ENCODE data around the gene DISC1. TPM values are rescaled to one million over a fixed set of nuclear protein-coding genes. Genes with fewer than 3 reads are reported as not detected.
"Not testable (repeated sequence)": the region's sequence is repeated elsewhere in the genome, so short reads cannot be mapped to it uniquely, and the experiment has no call there.

DISC1 gene
- total RNA-seq, 1 experiment from 2014 or later, result 6.3 TPM

DNA sequence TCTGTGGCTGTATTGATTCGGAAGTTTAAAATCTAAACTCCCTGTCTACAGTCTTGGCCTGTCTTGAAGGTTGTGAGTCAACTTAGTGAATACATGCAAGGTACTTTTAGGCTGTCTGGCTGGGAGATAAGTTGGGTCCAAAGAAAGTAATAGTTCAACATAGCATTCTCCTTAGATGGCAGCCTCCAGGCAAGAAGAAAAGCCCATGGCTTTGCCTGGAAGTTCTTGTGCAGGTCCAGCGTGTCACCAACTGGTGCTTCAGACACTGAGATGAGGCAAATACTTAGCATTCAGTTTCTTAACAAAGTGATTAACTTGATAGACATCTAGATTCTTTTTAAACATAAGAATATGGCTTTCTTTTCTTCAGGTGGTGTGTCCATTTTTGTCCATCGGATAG lies 328.2 kb downstream of the DISC1 start:
- Histone ChIP-seq H3K36me3 (replicated peaks; ENCODE audit: control insufficient read depth, insufficient read depth, low read length) (no peaks in the 10 kb centered on the region), H3K4me3 (ENCODE audit: insufficient read depth, low read depth, low read length) (no peak overlapping the region), H3K27me3 (ENCODE audit: control insufficient read depth, insufficient read depth, low read length) (no peaks in the 10 kb centered on the region)
- no peak for DNase-seq

DNA sequence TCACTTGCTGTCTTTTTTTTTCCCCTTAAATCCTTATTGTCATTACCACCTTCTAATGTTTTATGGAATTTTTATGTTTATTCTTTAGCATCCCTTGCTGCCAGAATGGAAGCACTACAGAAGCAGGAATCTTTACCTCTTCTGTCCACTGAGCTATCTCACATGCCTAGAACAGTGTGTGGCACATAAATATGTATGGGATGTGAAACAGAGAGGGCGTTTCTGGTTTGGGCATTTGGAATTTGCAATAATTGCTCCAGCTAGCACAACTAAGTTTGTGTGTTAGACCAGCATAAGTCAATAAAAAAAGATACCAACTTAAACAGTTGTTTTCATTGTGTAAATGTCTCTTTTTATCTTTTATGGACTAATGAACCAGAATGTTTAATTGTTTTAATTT lies 330.8 kb downstream of the DISC1 start:
- DNase-seq, result no peak
- Histone ChIP-seq H3K4me3 (ENCODE audit: insufficient read depth, low read depth, low read length) (no peak overlapping the region), H3K36me3 (replicated peaks; ENCODE audit: control insufficient read depth, insufficient read depth, low read length) (no peaks in the 10 kb centered on the region), H3K27me3 (ENCODE audit: control insufficient read depth, insufficient read depth, low read length) (no peaks in the 10 kb centered on the region)

DNA sequence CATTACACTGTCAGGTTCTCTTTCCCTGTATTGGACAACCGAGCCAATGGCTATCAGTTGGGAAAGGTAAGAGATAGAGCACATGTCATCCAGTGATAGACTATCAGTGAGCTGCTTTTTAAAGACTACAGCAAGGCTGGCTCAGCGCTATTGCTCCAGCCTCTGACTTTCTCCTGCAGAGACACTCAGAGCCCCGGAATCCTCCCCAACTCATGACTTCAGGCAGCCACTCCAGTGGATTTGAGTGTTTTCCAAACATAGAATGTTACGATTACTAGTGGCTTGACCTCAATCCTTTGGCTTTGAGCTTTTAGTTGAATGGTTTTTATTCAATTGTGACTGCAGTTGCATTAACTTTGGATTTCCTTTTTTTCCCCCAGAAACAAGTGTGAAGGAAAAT lies 331.9 kb downstream of the DISC1 start:
- no peak overlapping the region for H3K4me3 ChIP-seq (ENCODE audit: insufficient read depth, low read depth, low read length)
- DNase-seq, result no peak
- H3K27me3 ChIP-seq (ENCODE audit: control insufficient read depth, insufficient read depth, low read length), result no peaks in the 10 kb centered on the region
- no peaks in the 10 kb centered on the region for H3K36me3 ChIP-seq (replicated peaks; ENCODE audit: control insufficient read depth, insufficient read depth, low read length)

DNA sequence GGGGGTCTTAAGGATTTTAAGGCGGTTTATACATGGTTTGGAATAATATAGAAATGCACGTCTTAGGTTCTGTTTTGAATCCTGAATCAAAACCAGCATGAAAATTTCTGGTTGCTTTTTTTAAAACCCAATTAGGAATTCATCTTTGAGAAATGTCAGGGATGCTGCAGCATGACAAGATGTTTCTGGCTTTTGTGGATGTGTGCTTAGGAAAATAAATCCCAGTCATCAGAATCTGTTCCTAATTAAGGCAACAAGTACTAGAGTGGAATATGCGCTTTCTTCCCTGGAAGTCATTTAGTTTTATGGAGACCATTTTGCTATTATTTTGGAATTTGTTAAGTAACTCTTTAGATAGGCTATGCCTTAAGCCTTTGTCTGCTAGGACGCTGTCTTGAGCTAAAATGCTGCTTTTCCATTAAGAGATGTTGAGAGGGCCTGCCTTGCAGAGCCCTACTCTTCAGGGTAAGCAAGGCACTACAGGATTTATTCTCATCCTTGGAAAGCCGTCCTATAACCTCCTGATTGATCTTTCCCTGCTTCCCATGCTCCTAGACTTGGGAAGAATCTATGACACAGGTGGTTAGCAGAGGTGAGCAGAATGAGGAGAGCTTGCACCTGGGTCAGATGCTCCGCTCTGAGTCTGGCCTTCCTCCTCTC lies 332.8 kb downstream of the DISC1 start:
- DNase-seq, result no peak
- H3K4me3 ChIP-seq (ENCODE audit: insufficient read depth, low read depth, low read length), result no peak overlapping the region
- H3K36me3 ChIP-seq (replicated peaks; ENCODE audit: control insufficient read depth, insufficient read depth, low read length), result no peaks in the 10 kb centered on the region

DNA sequence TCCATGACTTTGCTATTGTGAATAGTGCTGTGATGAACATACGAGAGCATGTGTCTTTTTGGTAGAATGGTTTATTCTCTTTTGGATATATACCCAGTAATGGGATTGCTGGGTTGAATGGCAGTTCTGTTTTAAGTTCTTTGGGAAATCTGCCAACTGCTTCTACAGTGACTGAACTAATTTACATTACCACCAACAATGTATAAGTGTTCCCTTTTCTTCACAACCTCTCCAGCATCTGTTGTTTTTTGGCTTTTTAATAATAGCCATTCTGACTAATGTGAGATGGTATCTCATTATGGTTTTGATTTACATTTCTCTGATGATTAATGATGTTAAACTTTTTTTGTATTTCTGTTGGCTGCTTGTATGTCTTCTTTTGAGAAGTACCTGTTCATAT lies 335.2 kb downstream of the DISC1 start:
- H3K4me3 ChIP-seq (ENCODE audit: insufficient read depth, low read depth, low read length); DNase-seq; H3K27me3 ChIP-seq (ENCODE audit: control insufficient read depth, insufficient read depth, low read length); H3K36me3 ChIP-seq (replicated peaks; ENCODE audit: control insufficient read depth, insufficient read depth, low read length): not testable (repeated sequence)

More for the DNA sequence above, 332.8 kb downstream of the DISC1 start:
- no peaks in the 10 kb centered on the region for H3K27me3 ChIP-seq (ENCODE audit: control insufficient read depth, insufficient read depth, low read length)

DNA sequence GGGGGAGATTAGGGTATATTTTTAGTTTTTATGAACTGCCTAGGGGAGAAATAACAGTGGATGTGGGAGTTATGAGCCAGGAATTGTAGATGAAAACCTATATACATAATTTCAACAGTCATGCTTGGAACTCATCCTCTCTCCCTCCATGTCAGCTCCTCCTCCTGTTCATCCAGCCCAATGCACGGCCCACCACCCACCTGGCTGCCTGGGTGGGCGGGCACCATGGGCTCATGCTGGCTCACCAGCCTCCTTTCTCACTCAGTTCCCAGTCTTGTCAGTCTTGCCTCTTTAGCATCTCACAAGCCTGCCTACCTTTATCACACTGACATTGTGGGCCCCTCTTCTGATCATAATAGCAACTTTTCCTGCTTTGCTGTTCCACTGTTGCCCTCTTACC lies 336.0 kb downstream of the DISC1 start:
- no peak for DNase-seq
- Histone ChIP-seq H3K4me3 (ENCODE audit: insufficient read depth, low read depth, low read length) (no peak overlapping the region), H3K36me3 (replicated peaks; ENCODE audit: control insufficient read depth, insufficient read depth, low read length) (no peaks in the 10 kb centered on the region), H3K27me3 (ENCODE audit: control insufficient read depth, insufficient read depth, low read length) (no peaks in the 10 kb centered on the region)

DNA sequence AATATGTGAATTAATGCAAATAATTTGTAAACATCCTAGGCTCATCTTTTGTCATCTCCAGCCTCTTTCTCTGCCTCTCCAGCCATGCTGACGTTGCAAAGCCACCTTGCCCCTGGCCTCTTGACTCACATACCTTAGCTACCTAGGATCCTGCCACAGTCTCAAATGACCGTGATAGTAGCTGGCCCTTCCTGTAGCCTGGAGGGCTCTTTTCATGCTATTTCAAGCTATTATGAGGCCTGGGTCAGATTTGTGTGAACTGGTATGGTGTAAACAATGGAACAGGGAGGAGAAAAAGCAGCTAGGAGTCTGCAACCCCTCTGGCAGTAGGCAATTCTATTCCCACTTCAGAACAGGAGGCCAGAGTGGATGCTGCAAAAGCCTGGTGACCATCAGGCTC lies 337.7 kb downstream of the DISC1 start:
- no peaks in the 10 kb centered on the region for H3K36me3 ChIP-seq (replicated peaks; ENCODE audit: control insufficient read depth, insufficient read depth, low read length)
- no peak overlapping the region for H3K4me3 ChIP-seq (ENCODE audit: insufficient read depth, low read depth, low read length)

DNA sequence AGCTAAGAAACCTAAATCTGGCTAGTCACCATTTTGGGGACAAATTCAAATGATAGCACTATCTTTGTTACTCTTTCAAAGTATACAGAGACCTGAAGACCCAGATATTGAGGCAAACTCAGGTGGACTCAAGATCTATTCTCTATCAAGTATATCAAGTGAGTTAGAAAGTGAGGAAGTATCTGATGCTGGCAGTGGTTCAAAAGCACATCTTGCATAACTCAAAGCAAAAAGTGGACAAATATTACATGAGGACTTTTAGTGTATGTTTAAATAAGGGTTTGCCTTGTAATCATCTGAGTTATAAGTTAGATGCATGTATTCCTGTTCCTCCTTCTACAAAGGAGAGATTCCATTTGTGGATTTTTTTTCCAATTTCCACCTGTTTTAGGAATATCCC lies 338.4 kb downstream of the DISC1 start:
- Histone ChIP-seq H3K4me3 (ENCODE audit: insufficient read depth, low read depth, low read length) (no peak overlapping the region), H3K36me3 (replicated peaks; ENCODE audit: control insufficient read depth, insufficient read depth, low read length) (no peaks in the 10 kb centered on the region), H3K27me3 (ENCODE audit: control insufficient read depth, insufficient read depth, low read length) (no peaks in the 10 kb centered on the region)
- no peak for DNase-seq

More for the DNA sequence above, 337.7 kb downstream of the DISC1 start:
- H3K27me3 ChIP-seq (ENCODE audit: control insufficient read depth, insufficient read depth, low read length), result no peaks in the 10 kb centered on the region
- DNase-seq, result no peak

DNA sequence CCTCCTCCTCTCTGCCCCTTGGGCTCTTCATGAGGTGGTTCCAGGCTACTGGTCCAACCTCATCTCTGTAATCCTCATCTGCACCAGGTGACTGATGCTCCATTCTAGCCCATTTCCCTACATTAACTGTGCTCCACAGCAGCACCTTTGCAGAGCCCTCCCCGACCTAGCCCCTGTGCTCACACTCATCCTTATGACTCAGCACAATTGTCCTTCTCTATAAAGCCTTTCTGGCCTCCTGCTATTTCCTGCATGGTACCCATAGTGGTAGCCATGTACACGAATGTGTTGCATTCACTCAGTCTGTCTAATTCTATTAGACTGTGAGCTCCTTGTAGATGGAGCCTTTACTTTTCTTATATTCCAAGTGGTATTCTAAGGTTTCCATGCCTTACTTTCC lies 339.0 kb downstream of the DISC1 start:
- DNase-seq, result no peak
- Histone ChIP-seq H3K36me3 (replicated peaks; ENCODE audit: control insufficient read depth, insufficient read depth, low read length) (no peaks in the 10 kb centered on the region), H3K4me3 (ENCODE audit: insufficient read depth, low read depth, low read length) (no peak overlapping the region), H3K27me3 (ENCODE audit: control insufficient read depth, insufficient read depth, low read length) (no peaks in the 10 kb centered on the region)

DNA sequence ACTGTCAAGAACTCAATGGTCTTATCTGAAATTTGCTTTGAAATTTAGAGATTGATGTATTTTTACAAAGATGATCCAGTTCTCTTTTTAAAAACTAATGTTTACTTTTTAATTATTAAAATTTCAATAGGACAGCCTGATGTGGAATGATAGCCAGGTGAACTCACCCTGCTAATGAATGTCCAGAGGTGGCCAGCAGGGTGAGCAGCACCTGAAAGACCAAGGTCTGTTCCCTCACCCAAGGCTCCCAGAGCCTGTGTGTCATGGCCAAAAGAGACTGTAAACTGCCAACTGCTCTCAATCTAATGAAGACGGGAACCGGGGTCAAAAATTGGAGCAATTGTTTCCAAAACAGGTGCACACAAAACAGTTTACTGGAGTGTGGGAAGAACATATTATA lies 340.4 kb downstream of the DISC1 start:
- Histone ChIP-seq H3K4me3 (ENCODE audit: insufficient read depth, low read depth, low read length) (no peak overlapping the region), H3K36me3 (replicated peaks; ENCODE audit: control insufficient read depth, insufficient read depth, low read length) (no peaks in the 10 kb centered on the region), H3K27me3 (ENCODE audit: control insufficient read depth, insufficient read depth, low read length) (no peaks in the 10 kb centered on the region)
- peak; percentile 56 for DNase-seq

DNA sequence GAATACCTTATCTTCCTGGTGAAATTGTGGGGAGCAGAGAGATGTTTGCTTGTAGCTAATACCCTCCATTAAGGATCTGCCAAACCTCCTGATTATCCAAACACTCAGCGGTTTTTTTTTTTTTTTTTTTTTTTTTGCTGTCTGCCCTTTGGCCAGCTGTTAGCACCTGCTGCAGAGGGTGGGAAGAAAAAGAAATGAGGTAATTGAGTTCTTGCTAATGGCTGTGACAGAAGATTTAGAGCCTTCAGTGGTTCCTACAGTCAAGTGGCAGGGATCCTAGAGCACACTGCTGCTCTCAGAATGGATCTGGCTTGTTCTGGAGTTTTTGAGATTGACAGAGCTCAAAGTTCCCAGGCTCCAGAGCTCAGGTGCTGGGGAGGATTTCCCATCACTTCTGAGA lies 342.5 kb downstream of the DISC1 start:
- DNase-seq, result no peak
- Histone ChIP-seq H3K27me3 (ENCODE audit: control insufficient read depth, insufficient read depth, low read length) (no peaks in the 10 kb centered on the region), H3K4me3 (ENCODE audit: insufficient read depth, low read depth, low read length) (no peak overlapping the region), H3K36me3 (replicated peaks; ENCODE audit: control insufficient read depth, insufficient read depth, low read length) (no peaks in the 10 kb centered on the region)

DNA sequence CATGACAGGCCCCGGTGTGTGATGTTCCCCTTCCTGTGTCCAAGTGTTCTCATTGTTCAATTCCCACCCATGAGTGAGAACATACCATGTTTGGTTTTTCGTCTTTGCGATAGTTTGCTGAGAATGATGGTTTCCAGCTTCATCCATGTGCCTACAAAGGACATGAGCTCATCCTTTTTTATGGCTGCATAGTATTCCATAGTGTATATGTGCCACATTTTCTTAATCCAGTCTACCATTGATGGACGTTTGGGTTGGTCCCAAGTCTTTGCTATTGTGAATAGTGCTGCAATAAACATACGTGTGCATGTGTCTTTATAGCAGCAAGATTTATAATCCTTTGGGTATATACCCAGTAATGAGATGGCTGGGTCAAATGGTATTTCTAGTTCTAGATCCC lies 343.2 kb downstream of the DISC1 start:
- H3K36me3 ChIP-seq (replicated peaks; ENCODE audit: control insufficient read depth, insufficient read depth, low read length); H3K27me3 ChIP-seq (ENCODE audit: control insufficient read depth, insufficient read depth, low read length); DNase-seq; H3K4me3 ChIP-seq (ENCODE audit: insufficient read depth, low read depth, low read length): not testable (repeated sequence)

DNA sequence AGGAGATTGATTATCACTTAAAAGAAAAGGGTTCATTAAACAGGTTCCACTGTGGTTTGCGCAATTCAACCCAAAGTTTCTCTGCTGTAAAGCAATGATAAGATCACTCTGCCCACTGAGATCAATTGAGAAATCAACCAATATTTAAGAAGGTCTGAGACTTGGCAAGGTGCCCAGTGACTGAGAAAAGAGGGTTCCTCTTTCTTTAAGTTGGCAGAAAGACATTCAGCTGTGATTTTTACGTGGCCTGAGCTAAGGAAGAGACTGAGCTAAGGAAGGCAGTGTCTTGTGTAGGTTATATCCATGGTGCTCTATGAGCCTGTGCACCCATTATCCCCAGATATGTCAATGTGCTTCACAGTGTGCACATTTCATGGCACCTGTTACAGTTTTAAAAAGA lies 344.1 kb downstream of the DISC1 start:
- DNase-seq, result no peak
- H3K36me3 ChIP-seq (replicated peaks; ENCODE audit: control insufficient read depth, insufficient read depth, low read length), result no peaks in the 10 kb centered on the region
- no peak overlapping the region for H3K4me3 ChIP-seq (ENCODE audit: insufficient read depth, low read depth, low read length)
- H3K27me3 ChIP-seq (ENCODE audit: control insufficient read depth, insufficient read depth, low read length), result no peaks in the 10 kb centered on the region

DNA sequence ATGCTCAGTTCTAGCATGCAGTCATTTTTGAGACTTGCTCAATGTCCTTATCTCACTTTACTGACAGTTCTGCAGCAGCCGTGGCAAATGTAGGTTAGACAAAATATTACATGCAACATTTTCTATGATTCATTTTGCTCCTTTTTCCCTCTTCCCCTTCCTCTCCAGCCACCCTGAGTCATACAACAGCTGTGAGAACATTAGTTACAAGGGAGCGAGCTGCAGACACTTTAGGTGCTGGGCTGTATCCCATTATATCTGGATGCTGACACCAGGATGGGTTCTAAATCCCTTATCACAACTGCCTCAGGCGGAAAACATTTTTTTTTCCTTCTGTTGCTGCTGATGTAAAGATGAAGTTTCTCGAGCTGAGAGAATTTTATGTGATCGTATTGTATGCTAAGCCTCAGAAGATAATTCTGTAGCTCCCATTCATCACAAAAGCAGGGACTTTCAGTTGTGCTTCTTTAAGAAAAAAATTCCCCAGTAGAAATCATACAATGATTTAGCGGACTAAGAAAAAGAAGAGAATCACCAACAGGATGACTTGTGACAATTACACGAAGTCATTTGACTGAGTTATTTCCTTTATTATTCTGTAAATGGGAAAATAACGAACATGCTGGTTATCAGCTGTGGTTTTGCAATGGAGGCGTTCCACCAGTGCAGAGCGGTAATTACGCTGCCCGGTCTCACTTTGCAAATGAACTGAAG lies 345.0 kb downstream of the DISC1 start:
- Histone ChIP-seq H3K4me3 (ENCODE audit: insufficient read depth, low read depth, low read length) (no peak overlapping the region), H3K27me3 (ENCODE audit: control insufficient read depth, insufficient read depth, low read length) (no peaks in the 10 kb centered on the region), H3K36me3 (replicated peaks; ENCODE audit: control insufficient read depth, insufficient read depth, low read length) (no peaks in the 10 kb centered on the region)
- DNase-seq, result no peak

DNA sequence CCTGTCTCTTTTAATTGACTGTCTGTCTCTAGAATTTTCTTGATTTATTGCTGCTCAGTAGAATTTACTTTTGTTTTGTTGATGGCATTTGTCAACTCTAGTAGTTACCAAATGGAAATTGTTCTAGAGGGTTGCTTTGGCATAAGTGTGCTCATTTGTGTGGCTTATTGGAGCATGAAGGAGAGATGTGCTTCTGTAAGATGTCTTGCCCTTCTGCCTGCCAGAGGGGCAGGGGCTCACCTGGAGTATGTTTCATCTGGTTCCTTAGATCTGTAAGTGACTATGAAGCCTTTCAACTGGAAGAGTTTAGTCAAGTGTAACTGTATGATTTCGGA lies 345.5 kb downstream of the DISC1 start:
- DNase-seq, result no peak
- no peaks in the 10 kb centered on the region for H3K27me3 ChIP-seq (ENCODE audit: control insufficient read depth, insufficient read depth, low read length)
- no peak overlapping the region for H3K4me3 ChIP-seq (ENCODE audit: insufficient read depth, low read depth, low read length)
- no peaks in the 10 kb centered on the region for H3K36me3 ChIP-seq (replicated peaks; ENCODE audit: control insufficient read depth, insufficient read depth, low read length)

DNA sequence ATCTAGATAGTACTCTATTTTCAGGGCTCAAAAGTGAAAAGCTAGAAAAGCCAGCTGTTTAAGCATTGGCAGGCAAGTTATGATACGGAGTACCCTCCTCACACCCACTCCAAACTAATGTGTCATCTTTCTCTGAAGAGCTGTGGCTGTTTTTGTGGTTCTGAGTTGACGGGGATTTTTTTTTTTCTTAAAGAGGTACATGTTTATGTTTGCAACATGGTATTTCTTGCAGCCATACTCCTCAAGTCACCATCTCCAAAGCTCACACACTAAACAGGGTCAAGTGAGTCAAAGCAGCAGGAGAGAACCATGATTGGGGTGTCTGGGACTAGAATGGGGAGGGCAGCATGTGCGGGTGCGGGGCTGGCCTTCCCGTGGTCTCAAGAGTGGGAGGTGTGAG lies 347.2 kb downstream of the DISC1 start:
- no peak for DNase-seq
- H3K27me3 ChIP-seq (ENCODE audit: control insufficient read depth, insufficient read depth, low read length), result no peaks in the 10 kb centered on the region
- no peak overlapping the region for H3K4me3 ChIP-seq (ENCODE audit: insufficient read depth, low read depth, low read length)
- no peaks in the 10 kb centered on the region for H3K36me3 ChIP-seq (replicated peaks; ENCODE audit: control insufficient read depth, insufficient read depth, low read length)

All from H7 (cell line).